SK-N-SH (cell line): ENCODE measurements around the gene CUEDC1. TPM values are rescaled to one million over a fixed set of nuclear protein-coding genes. Genes with fewer than 3 reads are reported as not detected.

ENCODE experiments used
- CTCF ChIA-PET: fragments of 300-600, 350-600 bp; formaldehyde crosslinking; extraction: SDS; loops from one replicate; lab custom pipeline; 2021; lab: Yijun Ruan, JAX
- POLR2A ChIA-PET: fragments of 350-600 bp; sonication (Branson Sonifier 250); formaldehyde crosslinking; extraction: SDS; loops from one replicate; lab custom pipeline; 2020; ENCODE audit warnings: antibody characterized with exemption, inconsistent platforms; lab: Yijun Ruan, JAX
- DNase-seq: peaks from one replicate; pipeline ENCODE4 v3.0.0; 2012
- H2AFZ ChIP-seq: fragments of 200-600 bp; sonication (generic); 2 replicates; pipeline ENCODE4 v1.8.1; 2016; ENCODE audit warnings: antibody characterized with exemption, mild to moderate bottlenecking, low read depth
- H3F3A ChIP-seq: fragments of 200-600 bp; sonication (generic); replicated peaks from 2 replicates; pipeline ENCODE3; 2016; ENCODE audit warnings: antibody characterized with exemption, mild to moderate bottlenecking; ENCODE audit not compliant: insufficient read depth
- H3K27ac ChIP-seq, 2 experiments: fragments of 200-500 bp in 1 of 2; fragments of 200-600 bp in 1 of 2; sonication (Bioruptor generic) in 1 of 2; sonication (generic), shearing (Covaris generic) in 1 of 2; 2 replicates each; pipeline versions ENCODE4 v1.5.1 to v1.6.1; 2014 to 2016; ENCODE audit warnings: low read depth in 2 of 2, inconsistent platforms in 1 of 2, low read length in 1 of 2, mild to moderate bottlenecking in 1 of 2, mixed read lengths in 1 of 2
- H3K27me3 ChIP-seq: fragments of 200-600 bp; sonication (generic), shearing (Covaris generic); 2 replicates; pipeline ENCODE4 v1.6.1; 2016; ENCODE audit warnings: mixed run types; ENCODE audit not compliant: insufficient read depth
- H3K36me3 ChIP-seq, 2 experiments: fragments of 200-500 bp in 1 of 2; fragments of 200-600 bp in 1 of 2; sonication (Bioruptor generic) in 1 of 2; sonication (generic) in 1 of 2; replicated peaks in 1 of 2; 2 replicates each; pipeline versions ENCODE3 to v1.5.1; 2014 to 2016; ENCODE audit warnings: low read length in 1 of 2, mild to moderate bottlenecking in 1 of 2; ENCODE audit not compliant: insufficient read depth in 2 of 2, control insufficient read depth in 1 of 2
- H3K4me1 ChIP-seq, 2 experiments: fragments of 200-500 bp in 1 of 2; fragments of 200-600 bp in 1 of 2; sonication (Bioruptor generic) in 1 of 2; sonication (generic), shearing (Covaris generic) in 1 of 2; 2 replicates each; pipeline versions ENCODE4 v1.5.1 to v1.6.1; 2014 to 2016; ENCODE audit warnings: low read depth in 1 of 2, low read length in 1 of 2, mixed run types in 1 of 2; ENCODE audit not compliant: insufficient read depth in 2 of 2, control insufficient read depth in 1 of 2
- H3K4me2 ChIP-seq: fragments of 200-600 bp; sonication (generic), shearing (Covaris generic); 2 replicates; pipeline ENCODE4 v1.6.1; 2017; ENCODE audit warnings: mixed run types
- H3K4me3 ChIP-seq, 2 experiments: fragments of 200-500 bp in 1 of 2; fragments of 200-600 bp in 1 of 2; sonication (Bioruptor generic) in 1 of 2; sonication (generic), shearing (Covaris generic) in 1 of 2; 2 replicates each; pipeline versions ENCODE4 v1.5.1 to v1.8.1; 2014 to 2016; ENCODE audit warnings: low read depth in 2 of 2, inconsistent platforms in 1 of 2, low read length in 1 of 2, mild to moderate bottlenecking in 1 of 2, mixed read lengths in 1 of 2, moderate library complexity in 1 of 2
- H3K79me2 ChIP-seq: fragments of 200-600 bp; sonication (generic); 2 replicates; pipeline ENCODE4 v1.8.1; 2017; ENCODE audit warnings: mild to moderate bottlenecking; ENCODE audit not compliant: insufficient read depth
- H3K9ac ChIP-seq: fragments of 200-600 bp; sonication (generic); 2 replicates; pipeline ENCODE4 v1.6.1; 2017; ENCODE audit warnings: mixed run types
- H3K9me2 ChIP-seq: fragments of 200-600 bp; sonication (generic); 2 replicates; pipeline ENCODE4 v1.6.1; 2017; ENCODE audit warnings: mixed run types
- H3K9me3 ChIP-seq: fragments of 200-600 bp; sonication (generic); 2 replicates; pipeline ENCODE4 v1.6.1; 2017; ENCODE audit warnings: mixed run types, mild to moderate bottlenecking, moderate library complexity
- H4K20me1 ChIP-seq: fragments of 200-600 bp; sonication (generic); 2 replicates; pipeline ENCODE4 v1.6.1; 2017; ENCODE audit warnings: mild to moderate bottlenecking, mixed run types; ENCODE audit not compliant: insufficient read depth
- EP300 ChIP-seq, 2 experiments: IDR thresholded peaks; 2 replicates each; pipeline versions ENCODE4 v1.4.0 to v1.6.1; 2012; ENCODE audit warnings: borderline replicate concordance in 1 of 2, low read depth in 1 of 2, low read length in 1 of 2
- FOXJ3 ChIP-seq: sonication (generic); formaldehyde crosslinking; IDR thresholded peaks from 2 replicates; pipeline ENCODE4 v1.5.1; 2020; ENCODE audit warnings: mild to moderate bottlenecking, missing genetic modification reagents
- MEF2A ChIP-seq: IDR thresholded peaks from 2 replicates; pipeline ENCODE4 v1.4.0; 2012; ENCODE audit warnings: low read depth, borderline replicate concordance
- NFIC ChIP-seq: IDR thresholded peaks from 2 replicates; pipeline ENCODE4 v1.4.0; 2012; ENCODE audit warnings: borderline replicate concordance
- NRF1 ChIP-seq: IDR thresholded peaks from 2 replicates; pipeline ENCODE4 v1.6.1; 2012; ENCODE audit warnings: low read depth, mild to moderate bottlenecking, low read length
- PBX3 ChIP-seq: IDR thresholded peaks from 2 replicates; pipeline ENCODE4; 2012
- RAD21 ChIP-seq: IDR thresholded peaks from 2 replicates; pipeline ENCODE4 v1.6.1; 2012; ENCODE audit warnings: mild to moderate bottlenecking, low read length
- TCF12 ChIP-seq: IDR thresholded peaks from 2 replicates; pipeline ENCODE4 v1.4.0; 2012
- ZBTB33 ChIP-seq: IDR thresholded peaks from 2 replicates; pipeline ENCODE4 v1.4.0; 2012; ENCODE audit warnings: low read depth, borderline replicate concordance
- WGBS: methylation state at CpG from one replicate; pipeline ENCODE4 v1.1.6; 2017; ENCODE audit warnings: low lambda C conversion rate; 5-methylcytosine and 5-hydroxymethylcytosine counted together
- polyA plus RNA-seq, 3 experiments: library from polyadenylated mRNA; depleted of rRNA; stranded (reverse); fragments of >200 nt; gene quantifications; 2 replicates each; pipeline ENCODE4 v1.2.3, GENCODE V29; 2012
- TF ChIP-seq, protein P1 (sequence below): fragments of 200-600 bp; sonication (generic); IDR thresholded peaks from 2 replicates; pipeline ENCODE4 v1.6.1; 2017; ENCODE audit warnings: antibody characterized with exemption, mild to moderate bottlenecking, moderate library complexity

The CUEDC1 gene
- polyA plus RNA-seq, 1 of the 3 experiments (the other 2 are of a cell fraction), result 58.9 TPM

GRCh38 chr17:57868007-57868909 is 87.0 kb downstream of the CUEDC1 start (continued):
- TF ChIP-seq RAD21 (peak; percentile 40), PBX3 (peak; percentile 78), FOXJ3 (CRISPR knock-in tag) (no peak), NFIC (peak; percentile 93)
- TF ChIP-seq, protein P1, sequence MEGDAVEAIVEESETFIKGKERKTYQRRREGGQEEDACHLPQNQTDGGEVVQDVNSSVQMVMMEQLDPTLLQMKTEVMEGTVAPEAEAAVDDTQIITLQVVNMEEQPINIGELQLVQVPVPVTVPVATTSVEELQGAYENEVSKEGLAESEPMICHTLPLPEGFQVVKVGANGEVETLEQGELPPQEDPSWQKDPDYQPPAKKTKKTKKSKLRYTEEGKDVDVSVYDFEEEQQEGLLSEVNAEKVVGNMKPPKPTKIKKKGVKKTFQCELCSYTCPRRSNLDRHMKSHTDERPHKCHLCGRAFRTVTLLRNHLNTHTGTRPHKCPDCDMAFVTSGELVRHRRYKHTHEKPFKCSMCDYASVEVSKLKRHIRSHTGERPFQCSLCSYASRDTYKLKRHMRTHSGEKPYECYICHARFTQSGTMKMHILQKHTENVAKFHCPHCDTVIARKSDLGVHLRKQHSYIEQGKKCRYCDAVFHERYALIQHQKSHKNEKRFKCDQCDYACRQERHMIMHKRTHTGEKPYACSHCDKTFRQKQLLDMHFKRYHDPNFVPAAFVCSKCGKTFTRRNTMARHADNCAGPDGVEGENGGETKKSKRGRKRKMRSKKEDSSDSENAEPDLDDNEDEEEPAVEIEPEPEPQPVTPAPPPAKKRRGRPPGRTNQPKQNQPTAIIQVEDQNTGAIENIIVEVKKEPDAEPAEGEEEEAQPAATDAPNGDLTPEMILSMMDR, result peak; percentile 70
- TF ChIP-seq, all 33 proteins: peak for 22

DNA sequence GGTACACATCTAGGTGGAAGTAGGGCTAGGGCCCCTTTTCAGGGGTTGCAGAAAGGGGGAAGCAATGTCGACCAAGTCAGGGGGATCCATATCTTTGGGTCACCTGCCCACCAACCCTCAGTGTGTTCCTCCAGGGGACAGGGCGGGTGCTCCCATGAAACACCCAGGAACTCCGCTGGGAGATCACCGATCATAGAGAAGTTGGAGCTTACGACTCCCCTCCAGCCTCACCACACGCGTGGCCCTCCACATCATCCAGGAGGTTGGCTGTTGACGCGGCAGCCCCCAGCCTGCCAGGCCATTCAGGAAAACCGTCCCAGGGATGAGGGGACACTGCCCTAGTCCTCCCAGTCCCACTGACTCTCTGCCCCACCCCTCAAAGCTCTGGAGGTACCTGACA is 88.1 kb downstream of the CUEDC1 start:
- 96% methylated on average over 10 of the region's 10 CpGs for WGBS
- DNase-seq, result no peak
- peaks cover 39% of the 10 kb centered on the region for H3F3A ChIP-seq
- H3K9me3 ChIP-seq, result no peaks in the 10 kb centered on the region
- H3K4me1 ChIP-seq, result peaks cover 29 to 38% of the 10 kb centered on the region in 2 experiments; a peak in 3 of 4 replicates
- peaks cover 8 to 40% of the 10 kb centered on the region in 2 experiments for H3K36me3 ChIP-seq
- CTCF ChIA-PET, result interaction anchor here (0.8 to 25.6 kb wide), 8 partner anchors 9 to 329 kb away, joined by 3 to 1002 read pairs (median 5); partner anchors contain the start of genes SRSF1 and VEZF1
- H4K20me1 ChIP-seq, result no peaks in the 10 kb centered on the region
- no peak overlapping the region for H3K4me3 ChIP-seq
- POLR2A ChIA-PET, result no interaction called here
- no peaks in the 10 kb centered on the region for H3K9me2 ChIP-seq
- peaks cover 8% of the 10 kb centered on the region for H3K79me2 ChIP-seq
- TF ChIP-seq EP300 (IDR thresholded peaks at IDR 0.05; ENCODE audit: borderline replicate concordance in 1 of 2, low read depth in 1 of 2, low read length in 1 of 2), result no peak
- TF ChIP-seq TCF12, result no peak
- TF ChIP-seq ZBTB33, result no peak
- TF ChIP-seq MEF2A, result no peak
- no peak for TF ChIP-seq NRF1
- TF ChIP-seq FOXJ3 (CRISPR knock-in tag), result no peak
- TF ChIP-seq, all 33 proteins: peak for 0
- no peak overlapping the region for H2AFZ ChIP-seq
- peak overlapping the region; percentile 63 for H3K4me2 ChIP-seq
- 0 out of 2 replicates have a peak overlapping the region, but pooled peaks have one; percentile 52 for H3K9ac ChIP-seq
- H3K27me3 ChIP-seq, result no peaks in the 10 kb centered on the region
- H3K27ac ChIP-seq, result peak overlapping the region; percentile 86 to 96
